ENCODE results near the gene ALKBH3. TPM values are rescaled to one million over a fixed set of nuclear protein-coding genes. Genes with fewer than 3 reads are reported as not detected.

The ALKBH3 gene
- 27.3 and 36.8 TPM in 2 replicates for total RNA-seq

DNA sequence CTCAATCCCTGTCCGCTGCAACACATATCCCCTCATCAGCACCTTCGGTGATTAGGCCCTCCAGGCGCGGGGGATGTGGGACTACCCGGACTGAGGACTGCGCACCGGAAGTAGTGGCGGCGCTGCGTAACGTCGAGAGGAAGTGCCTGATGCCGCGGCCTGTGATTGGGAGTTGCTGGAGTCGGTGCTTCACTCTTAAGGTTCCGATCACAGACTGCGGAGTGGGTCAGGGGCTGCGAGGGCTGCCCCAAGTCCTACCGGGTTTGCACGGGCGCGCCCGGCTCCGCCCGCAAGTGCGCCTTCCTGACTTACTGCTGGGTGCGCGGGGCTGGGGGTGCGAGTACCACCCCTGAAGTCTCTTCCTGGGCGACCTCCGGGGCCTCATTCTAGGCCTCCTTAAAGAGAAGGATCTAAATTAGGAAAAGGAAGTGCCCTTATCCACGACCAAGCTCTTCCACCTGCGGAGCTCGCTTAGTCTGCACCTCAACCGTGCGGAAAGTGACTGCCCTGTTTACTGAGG, at the start of gene ALKBH3:
Gene ALKBH3, plus strand, starts transcription at position 192 of the 520 bp plus-strand sequence. CDS start 1,822 bp downstream, outside the sequence.
- no peak for TF ChIP-seq CTCF (conservative IDR thresholded peaks at IDR 0.05; ENCODE audit: low read depth, low read length)
- DNase-seq (ENCODE audit: low read depth) = peak; percentile 61
- peak within 1 kb of the TSS; percentile 86 for H3K4me3 ChIP-seq (ENCODE audit: low read depth, low read length)

DNA sequence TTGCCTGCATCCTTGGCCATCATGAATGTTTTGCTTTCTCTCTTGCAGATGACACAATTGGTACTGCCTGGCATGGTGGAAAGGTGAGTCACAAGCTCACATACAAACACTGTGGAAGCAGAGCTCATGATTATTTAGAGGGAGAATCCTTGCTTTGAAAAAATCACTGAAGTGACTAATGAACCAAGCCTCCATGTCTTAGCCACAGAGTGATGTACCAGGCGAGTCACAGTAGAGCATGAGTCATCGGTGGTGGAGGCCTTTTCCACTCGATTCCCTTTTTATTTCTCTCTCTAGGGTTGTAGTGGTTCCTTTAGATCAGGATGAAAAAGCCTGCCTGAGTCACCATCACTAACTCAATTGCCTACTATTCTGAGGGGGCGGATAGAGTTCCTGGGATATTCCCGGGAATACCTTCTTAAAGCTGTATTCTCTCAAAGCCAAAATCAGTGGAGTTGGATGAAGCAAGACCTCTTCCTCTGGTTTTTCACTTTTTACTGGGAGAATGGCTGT, 49.6 kb upstream of the ALKBH3 start:
- TF ChIP-seq CTCF (conservative IDR thresholded peaks at IDR 0.05; ENCODE audit: low read depth, low read length) = no peak
- H3K4me3 ChIP-seq (ENCODE audit: low read depth, low read length) = peak overlapping the region; percentile 31
- DNase-seq (ENCODE audit: low read depth) = peak; percentile 100

- DNase-seq (ENCODE audit: low read depth) = no peak
- no peak overlapping the region for H3K4me3 ChIP-seq (ENCODE audit: low read depth, low read length)
- TF ChIP-seq CTCF (conservative IDR thresholded peaks at IDR 0.05; ENCODE audit: low read depth, low read length) = no peak
Measured at GRCh38 chr11:43832536-43832935, 48.1 kb upstream of the ALKBH3 start.

- no peak for TF ChIP-seq CTCF (conservative IDR thresholded peaks at IDR 0.05; ENCODE audit: low read depth, low read length)
- no peak for DNase-seq (ENCODE audit: low read depth)
Measured at GRCh38 chr11:43833657-43834073, 47.0 kb upstream of the ALKBH3 start.

DNA sequence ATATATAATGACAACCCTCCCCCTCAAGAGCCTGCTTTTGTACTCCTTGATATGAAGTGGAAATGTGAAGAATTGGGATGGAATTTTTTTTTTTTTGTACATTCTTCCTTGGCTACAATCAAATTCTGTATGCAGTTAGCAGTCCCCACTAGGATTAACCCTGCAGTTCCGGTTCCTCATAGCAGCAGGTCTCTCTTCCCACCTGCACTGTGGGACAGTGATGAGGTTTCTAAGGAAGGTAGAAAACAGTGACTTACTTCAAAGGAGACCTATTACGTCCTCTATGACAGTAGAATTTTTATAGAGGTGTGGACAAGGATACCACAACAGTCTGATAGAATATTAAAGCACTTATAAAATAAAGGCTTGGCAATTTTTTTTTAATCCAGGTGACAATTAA, 46.3 kb upstream of the ALKBH3 start:
- TF ChIP-seq CTCF (conservative IDR thresholded peaks at IDR 0.05; ENCODE audit: low read depth, low read length) = no peak
- H3K4me3 ChIP-seq (ENCODE audit: low read depth, low read length) = no peak overlapping the region
- DNase-seq (ENCODE audit: low read depth) = no peak

More at GRCh38 chr11:43833657-43834073, 47.0 kb upstream of the ALKBH3 start:
- H3K4me3 ChIP-seq (ENCODE audit: low read depth, low read length) = no peak overlapping the region

- TF ChIP-seq CTCF (conservative IDR thresholded peaks at IDR 0.05; ENCODE audit: low read depth, low read length) = no peak
- no peak overlapping the region for H3K4me3 ChIP-seq (ENCODE audit: low read depth, low read length)
- no peak for DNase-seq (ENCODE audit: low read depth)
Measured at GRCh38 chr11:43835104-43835503, 45.5 kb upstream of the ALKBH3 start.

GRCh38 chr11:43837879-43838278, 42.8 kb upstream of the ALKBH3 start:
- no peak for DNase-seq (ENCODE audit: low read depth)
- no peak for TF ChIP-seq CTCF (conservative IDR thresholded peaks at IDR 0.05; ENCODE audit: low read depth, low read length)
- no peak overlapping the region for H3K4me3 ChIP-seq (ENCODE audit: low read depth, low read length)

Data from epithelial cell of proximal tubule (primary cell).